ENCODE data around the gene CHL1. TPM values are rescaled to one million over a fixed set of nuclear protein-coding genes. Genes with fewer than 3 reads are reported as not detected.

CHL1 gene
- total RNA-seq, 2 experiments from 2014 or later = not detected

DNA sequence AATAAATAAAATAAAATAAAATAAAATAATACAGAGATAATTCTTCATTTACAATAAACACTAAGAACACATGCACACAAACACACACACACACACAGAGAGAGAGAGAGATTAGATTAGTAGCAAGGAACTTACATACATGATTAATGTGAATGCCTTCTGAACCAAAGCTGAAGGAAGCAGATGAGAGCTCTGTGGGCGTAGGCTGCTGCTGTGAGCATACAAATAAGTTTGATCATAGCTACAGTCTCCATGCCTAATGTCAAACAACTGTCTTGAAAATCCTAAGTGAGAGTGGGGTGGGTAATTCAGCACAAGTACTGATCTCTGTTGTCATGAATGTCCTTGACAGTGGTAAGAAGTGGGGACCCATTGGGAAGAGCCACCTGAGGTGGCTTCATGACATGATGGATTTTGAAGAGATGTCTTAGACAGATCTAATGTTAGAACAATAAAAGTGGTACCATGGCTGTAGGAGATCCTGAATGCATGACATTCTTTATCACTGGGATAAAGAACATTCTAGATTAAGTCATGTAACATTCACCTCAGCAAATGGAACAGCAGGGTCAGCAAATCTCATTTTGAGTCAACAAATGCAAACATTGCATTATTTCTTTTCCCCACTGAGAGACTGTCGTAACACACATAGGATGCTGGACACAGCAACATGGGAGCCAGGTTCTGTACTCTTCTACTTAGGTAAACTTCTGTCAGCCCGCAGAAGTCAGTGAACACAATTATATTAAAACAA lies 46.2 kb downstream of the CHL1 start:
- POLR2A ChIA-PET = no interaction called here
- Mint-ChIP-seq H3K4me3 (no peak overlapping the region), H3K9me3 (peaks cover 7% of the 10 kb centered on the region), H3K27me3 (no peaks in the 10 kb centered on the region), H3K36me3 (no peaks in the 10 kb centered on the region), H3K4me1 (ENCODE audit: low read depth) (no peaks in the 10 kb centered on the region), H3K27ac (no peak overlapping the region)
- CTCF ChIA-PET = no interaction called here
- intact Hi-C loops (cut with micrococcal nuclease) = no loop called here
- no peak for DNase-seq

DNA sequence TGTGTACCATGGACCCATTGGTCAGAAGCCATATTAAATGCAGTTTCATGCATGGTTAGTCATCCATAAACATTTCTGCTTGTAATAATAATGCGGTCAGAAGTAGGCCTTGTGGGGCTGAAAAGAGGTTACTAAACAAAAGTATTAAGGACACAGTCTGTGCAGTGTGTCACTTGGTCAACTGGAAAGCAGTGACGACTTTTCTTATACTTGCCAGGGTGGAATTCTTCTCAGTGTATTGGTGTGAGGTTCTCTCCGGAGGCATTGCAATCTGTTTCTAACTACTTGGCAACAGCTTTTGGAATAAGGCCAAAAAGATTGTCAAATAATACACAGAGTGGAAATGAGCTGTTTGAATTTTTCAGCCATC lies 46.8 kb downstream of the CHL1 start:
- intact Hi-C loops (cut with micrococcal nuclease) = no loop called here
- Mint-ChIP-seq H3K4me1 (ENCODE audit: low read depth) (no peaks in the 10 kb centered on the region), H3K36me3 (no peaks in the 10 kb centered on the region), H3K4me3 (no peak overlapping the region), H3K27me3 (no peaks in the 10 kb centered on the region), H3K9me3 (peaks cover 7% of the 10 kb centered on the region), H3K27ac (no peak overlapping the region)
- no peak for DNase-seq
- ChIA-PET CTCF (no interaction called here), POLR2A (no interaction called here)

DNA sequence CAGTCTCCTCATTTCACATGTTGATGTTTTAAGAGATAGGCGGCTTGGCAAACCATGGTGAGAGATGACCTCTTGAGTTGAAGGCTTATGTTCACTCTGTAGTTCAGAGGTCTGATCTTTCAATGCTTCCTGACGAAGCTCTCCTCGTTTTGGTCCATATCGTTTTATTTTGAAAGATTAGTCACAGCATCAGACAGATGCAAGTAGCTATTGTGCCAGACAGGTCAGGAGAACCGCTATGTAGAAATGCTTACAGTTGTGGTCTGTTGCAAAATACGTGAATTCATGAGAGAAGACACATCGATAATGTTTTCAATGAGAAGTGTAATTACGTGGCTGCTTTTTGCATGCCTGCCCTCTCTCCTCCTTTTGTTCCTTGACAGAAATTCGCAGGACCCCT lies 47.5 kb downstream of the CHL1 start:
- no peaks in the 10 kb centered on the region for H3K36me3 Mint-ChIP-seq
- ChIA-PET CTCF (no interaction called here), POLR2A (no interaction called here)
- H3K4me1 Mint-ChIP-seq (ENCODE audit: low read depth) = no peaks in the 10 kb centered on the region
- H3K27me3 Mint-ChIP-seq = no peaks in the 10 kb centered on the region
- H3K4me3 Mint-ChIP-seq = no peak overlapping the region
- H3K27ac Mint-ChIP-seq = no peak overlapping the region
- intact Hi-C loops (cut with micrococcal nuclease) = no loop called here
- no peak for DNase-seq
- H3K9me3 Mint-ChIP-seq = peaks cover 7% of the 10 kb centered on the region

DNA sequence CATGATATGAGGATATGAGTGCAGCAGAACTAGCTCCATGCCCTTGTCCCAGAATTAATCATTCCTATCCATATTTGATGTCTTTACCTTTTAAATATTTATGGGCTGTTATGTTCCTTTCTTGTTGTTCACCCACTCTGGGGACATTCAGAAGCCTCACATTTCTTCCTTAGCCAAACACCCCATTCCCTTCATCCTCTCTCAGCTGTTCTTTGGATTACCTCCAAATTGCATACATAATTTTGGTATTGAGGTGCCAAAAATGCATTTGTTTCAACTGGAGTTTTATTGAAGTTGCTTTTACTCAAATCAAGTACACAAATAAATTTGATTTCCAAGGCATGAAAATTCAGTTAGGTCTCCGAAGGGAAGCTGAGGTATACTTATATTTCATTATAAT lies 51.4 kb downstream of the CHL1 start:
- Mint-ChIP-seq H3K27me3 (no peaks in the 10 kb centered on the region), H3K36me3 (no peaks in the 10 kb centered on the region), H3K27ac (no peak overlapping the region), H3K9me3 (peaks cover 2% of the 10 kb centered on the region), H3K4me3 (no peak overlapping the region), H3K4me1 (ENCODE audit: low read depth) (no peaks in the 10 kb centered on the region)
- POLR2A ChIA-PET = no interaction called here
- DNase-seq = no peak
- intact Hi-C loops (cut with micrococcal nuclease) = no loop called here
- CTCF ChIA-PET = no interaction called here

DNA sequence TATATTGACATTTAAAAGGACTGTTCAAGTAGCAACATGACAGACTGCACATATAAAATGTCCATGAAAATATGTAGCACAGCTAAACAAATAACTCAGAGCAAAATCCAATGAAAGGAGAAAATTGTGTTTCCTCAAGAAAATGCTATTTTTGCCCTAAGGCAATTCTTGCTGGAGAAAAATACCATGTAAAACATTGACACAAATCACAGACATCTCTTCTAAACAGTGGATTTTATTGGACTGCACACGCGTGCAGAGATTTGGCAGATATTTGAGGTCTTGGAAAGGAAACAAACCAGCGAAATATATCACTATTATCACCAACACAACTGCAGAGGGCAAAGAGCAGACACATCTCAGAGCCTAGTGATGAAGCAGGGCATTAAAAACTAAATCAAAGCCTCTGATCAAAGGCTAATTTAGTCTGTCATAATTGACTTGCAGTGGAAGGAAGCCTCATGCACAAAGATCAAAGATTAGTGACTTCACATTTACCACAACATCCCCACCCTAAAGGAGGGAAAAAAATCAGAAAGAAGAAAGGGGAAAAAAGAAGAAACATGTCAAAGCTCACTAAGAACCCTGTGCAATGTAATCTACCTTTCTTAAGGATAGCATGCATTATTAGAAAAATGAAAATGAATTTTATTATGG lies 52.4 kb downstream of the CHL1 start:
- no peaks in the 10 kb centered on the region for H3K27me3 Mint-ChIP-seq
- peaks cover 2% of the 10 kb centered on the region for H3K9me3 Mint-ChIP-seq
- ChIA-PET POLR2A (no interaction called here), CTCF (no interaction called here)
- no peaks in the 10 kb centered on the region for H3K36me3 Mint-ChIP-seq
- H3K27ac Mint-ChIP-seq = no peak overlapping the region
- no peak for DNase-seq
- H3K4me3 Mint-ChIP-seq = no peak overlapping the region
- H3K4me1 Mint-ChIP-seq (ENCODE audit: low read depth) = no peaks in the 10 kb centered on the region
- intact Hi-C loops (cut with micrococcal nuclease) = no loop called here

DNA sequence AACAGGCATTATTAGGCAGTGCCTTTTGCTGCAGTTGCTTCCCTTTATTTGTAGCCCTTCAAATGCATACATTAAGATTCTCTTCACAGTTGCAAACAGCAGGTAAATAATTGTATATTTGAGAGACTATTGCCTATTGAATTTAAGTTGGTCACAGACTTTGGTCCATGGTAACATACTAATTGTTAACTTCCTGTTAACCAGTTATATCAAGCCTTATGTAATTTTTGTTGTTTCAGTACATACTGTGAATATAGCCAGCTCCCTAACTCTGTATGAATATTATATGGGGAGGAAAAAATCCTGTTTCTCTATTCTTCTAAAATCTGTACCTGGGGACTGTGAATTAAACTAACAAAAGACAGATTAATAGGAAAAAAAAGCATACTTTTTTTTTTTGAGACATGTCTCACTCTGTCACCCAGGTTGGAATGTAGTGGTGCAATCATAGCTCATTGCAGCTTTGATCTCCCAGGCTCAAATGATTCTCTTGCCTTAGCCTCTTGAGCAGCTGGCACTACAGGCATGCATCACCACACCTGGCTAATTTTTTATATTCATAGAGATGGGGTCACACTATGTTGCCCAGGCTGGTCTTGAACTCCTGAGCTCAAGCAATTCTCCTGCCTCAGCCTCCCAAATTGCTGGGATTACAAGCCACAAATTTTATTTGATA lies 53.2 kb downstream of the CHL1 start:
- POLR2A ChIA-PET = no interaction called here
- H3K9me3 Mint-ChIP-seq = no peaks in the 10 kb centered on the region
- H3K4me1 Mint-ChIP-seq (ENCODE audit: low read depth) = no peaks in the 10 kb centered on the region
- no peak for DNase-seq
- CTCF ChIA-PET = no interaction called here
- no peak overlapping the region for H3K4me3 Mint-ChIP-seq
- H3K27ac Mint-ChIP-seq = no peak overlapping the region
- H3K36me3 Mint-ChIP-seq = no peaks in the 10 kb centered on the region
- intact Hi-C loops (cut with micrococcal nuclease) = no loop called here
- H3K27me3 Mint-ChIP-seq = no peaks in the 10 kb centered on the region

DNA sequence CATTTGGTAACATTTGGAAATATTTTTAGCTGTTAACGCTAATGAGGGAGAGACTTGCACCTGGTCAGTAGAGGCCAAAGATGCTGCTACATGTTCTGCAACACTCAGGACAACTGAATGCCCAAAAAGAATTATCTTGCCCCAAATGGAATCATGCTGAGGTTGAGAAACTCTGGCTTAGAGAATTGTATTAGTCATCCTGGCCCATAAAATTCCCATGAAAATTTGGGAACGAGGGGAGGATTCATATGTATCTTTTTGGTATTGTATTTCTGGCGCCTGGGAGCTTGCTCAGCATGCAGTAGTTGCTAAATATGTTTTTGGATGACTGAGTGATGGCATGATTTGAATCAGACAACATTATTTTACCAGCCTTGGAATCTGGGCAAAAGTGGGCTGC lies 59.9 kb downstream of the CHL1 start:
- Mint-ChIP-seq H3K4me3 (no peak overlapping the region), H3K27me3 (no peaks in the 10 kb centered on the region), H3K9me3 (no peaks in the 10 kb centered on the region), H3K4me1 (ENCODE audit: low read depth) (no peaks in the 10 kb centered on the region), H3K36me3 (no peaks in the 10 kb centered on the region), H3K27ac (no peak overlapping the region)
- intact Hi-C loops (cut with micrococcal nuclease) = no loop called here
- no peak for DNase-seq
- ChIA-PET CTCF (interaction anchor here (1.2 kb wide), 1 partner anchor 98 kb away, joined by 3 read pairs; no protein-coding TSS in a partner anchor), POLR2A (no interaction called here)

DNA sequence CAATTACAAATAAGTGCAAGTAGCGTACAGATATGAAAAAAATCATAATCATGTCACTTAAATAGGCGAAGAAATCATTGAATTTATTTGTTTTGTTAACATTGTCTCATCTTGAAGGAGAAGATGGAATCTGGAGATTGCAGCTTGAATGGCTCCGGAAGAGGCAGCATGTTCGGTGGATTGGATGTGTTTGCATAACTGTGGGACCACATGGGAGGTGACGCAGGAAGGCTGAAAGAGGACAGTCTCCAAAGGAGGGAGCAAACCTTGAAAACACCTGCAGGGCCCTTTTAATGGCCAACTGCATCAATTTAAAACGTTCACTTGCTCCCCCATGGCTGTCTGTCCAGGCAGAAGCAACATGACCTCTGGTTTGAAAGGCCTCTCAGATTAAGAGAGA lies 61.3 kb downstream of the CHL1 start:
- ChIA-PET CTCF (no interaction called here), POLR2A (no interaction called here)
- intact Hi-C loops (cut with micrococcal nuclease) = no loop called here
- Mint-ChIP-seq H3K4me1 (ENCODE audit: low read depth) (no peaks in the 10 kb centered on the region), H3K36me3 (no peaks in the 10 kb centered on the region), H3K27ac (no peak overlapping the region), H3K4me3 (no peak overlapping the region), H3K9me3 (no peaks in the 10 kb centered on the region), H3K27me3 (peaks cover 2% of the 10 kb centered on the region)
- no peak for DNase-seq

DNA sequence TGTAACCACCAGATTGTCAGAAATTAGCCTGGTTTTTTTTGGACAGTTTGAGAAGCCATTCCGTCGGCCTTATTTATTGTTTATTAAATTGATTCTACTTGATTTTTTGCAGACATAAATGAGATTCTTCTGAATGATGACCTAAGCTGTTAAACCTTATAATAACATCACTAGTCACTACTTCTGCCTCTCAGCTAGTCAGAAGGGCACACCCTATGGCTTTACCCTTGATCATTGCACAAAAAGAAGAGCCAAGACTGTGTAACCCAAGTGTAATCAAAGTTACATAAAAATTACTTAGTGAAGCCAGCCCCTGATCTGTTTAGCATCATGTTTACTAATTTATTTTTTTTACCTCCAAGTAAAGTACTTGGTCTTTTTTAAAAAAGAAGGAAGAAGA lies 64.3 kb downstream of the CHL1 start:
- no peak overlapping the region for H3K4me3 Mint-ChIP-seq
- no peaks in the 10 kb centered on the region for H3K36me3 Mint-ChIP-seq
- H3K27ac Mint-ChIP-seq = no peak overlapping the region
- peaks cover 5% of the 10 kb centered on the region for H3K27me3 Mint-ChIP-seq
- POLR2A ChIA-PET = no interaction called here
- H3K4me1 Mint-ChIP-seq (ENCODE audit: low read depth) = no peaks in the 10 kb centered on the region
- intact Hi-C loops (cut with micrococcal nuclease) = no loop called here
- CTCF ChIA-PET = no interaction called here
- no peak for DNase-seq
- H3K9me3 Mint-ChIP-seq = no peaks in the 10 kb centered on the region

DNA sequence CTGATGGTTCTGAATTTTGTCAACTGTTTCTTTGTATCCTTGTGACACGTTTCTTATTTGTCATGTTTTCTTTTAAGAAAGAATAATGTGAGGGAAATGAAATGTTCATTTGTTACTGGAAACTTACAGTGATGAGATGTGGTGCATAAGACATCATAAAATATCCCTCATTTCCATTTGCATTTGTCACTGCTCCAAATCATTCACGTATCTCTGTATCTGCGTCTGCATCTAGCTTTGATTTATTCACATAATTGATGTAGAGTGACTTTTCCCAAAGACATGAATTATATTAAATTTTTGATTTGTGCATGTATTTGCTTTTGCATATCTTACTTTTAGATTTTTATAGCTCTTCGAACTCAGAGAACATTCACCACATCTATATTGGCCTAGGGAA lies 66.8 kb downstream of the CHL1 start:
- Mint-ChIP-seq H3K9me3 (no peaks in the 10 kb centered on the region), H3K27ac (no peak overlapping the region), H3K27me3 (peaks cover 5% of the 10 kb centered on the region), H3K4me3 (no peak overlapping the region), H3K4me1 (ENCODE audit: low read depth) (no peaks in the 10 kb centered on the region), H3K36me3 (no peaks in the 10 kb centered on the region)
- ChIA-PET CTCF (no interaction called here), POLR2A (no interaction called here)
- intact Hi-C loops (cut with micrococcal nuclease) = no loop called here
- no peak for DNase-seq

DNA sequence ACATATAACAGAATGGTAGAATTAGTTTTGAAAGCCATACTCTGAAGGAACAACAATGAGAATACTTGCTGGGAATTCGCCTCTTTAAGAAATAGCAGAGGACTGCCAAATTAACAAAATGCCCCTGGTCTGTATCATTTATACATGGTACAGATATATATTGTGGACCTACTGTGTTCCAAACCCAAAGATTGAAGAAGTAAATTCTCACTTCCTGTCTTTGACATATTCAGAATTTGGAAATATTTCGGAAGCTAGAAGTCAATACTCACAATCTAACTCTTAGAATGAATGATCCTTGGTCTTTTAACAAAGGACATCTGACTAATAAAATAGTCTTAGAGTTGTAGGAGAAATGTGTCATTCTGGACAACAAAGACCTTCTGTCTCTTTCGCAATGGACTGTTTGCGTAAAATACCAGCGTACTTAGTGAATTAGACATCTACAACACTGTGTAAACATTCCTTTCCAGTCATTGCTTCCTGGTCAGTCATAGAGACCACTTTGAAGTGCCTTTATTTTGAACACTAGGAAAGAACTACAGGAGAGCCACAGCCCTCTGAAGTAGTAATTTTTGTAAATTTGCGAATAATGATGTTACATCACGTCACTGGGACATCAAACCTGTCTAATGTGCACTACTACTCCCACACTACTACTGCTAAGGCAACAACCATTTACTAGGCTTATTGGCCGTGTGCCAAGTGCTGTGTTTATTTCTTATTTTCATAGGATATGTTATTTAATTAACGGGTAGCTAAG lies 68.0 kb downstream of the CHL1 start:
- Mint-ChIP-seq H3K4me3 (no peak overlapping the region), H3K27me3 (peaks cover 5% of the 10 kb centered on the region), H3K4me1 (ENCODE audit: low read depth) (no peaks in the 10 kb centered on the region), H3K27ac (no peak overlapping the region), H3K9me3 (no peaks in the 10 kb centered on the region), H3K36me3 (no peaks in the 10 kb centered on the region)
- ChIA-PET POLR2A (no interaction called here), CTCF (no interaction called here)
- intact Hi-C loops (cut with micrococcal nuclease) = no loop called here
- DNase-seq = no peak

DNA sequence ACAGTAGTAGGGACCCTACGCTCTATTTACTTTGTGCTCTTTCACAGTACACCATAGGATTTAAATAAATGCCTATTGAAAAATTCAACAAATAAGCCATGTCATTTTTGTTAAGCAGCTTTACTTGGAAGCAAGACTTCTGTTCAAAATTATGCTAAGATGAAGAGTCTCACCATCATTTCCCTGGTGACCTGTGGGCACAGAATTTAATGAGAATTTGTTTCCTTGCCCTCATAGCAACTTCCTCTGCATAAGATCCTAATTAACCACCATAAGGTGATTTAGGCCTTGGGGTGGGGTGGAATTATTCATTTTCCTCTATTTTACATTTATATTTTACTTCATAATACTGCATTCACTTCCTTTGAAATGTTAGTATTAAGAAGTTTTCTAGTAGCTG lies 70.5 kb downstream of the CHL1 start:
- intact Hi-C loops (cut with micrococcal nuclease) = no loop called here
- Mint-ChIP-seq H3K4me1 (ENCODE audit: low read depth) (no peaks in the 10 kb centered on the region), H3K36me3 (no peaks in the 10 kb centered on the region), H3K9me3 (no peaks in the 10 kb centered on the region), H3K27ac (no peak overlapping the region), H3K27me3 (peaks cover 5% of the 10 kb centered on the region), H3K4me3 (no peak overlapping the region)
- ChIA-PET CTCF (no interaction called here), POLR2A (no interaction called here)
- DNase-seq = no peak

Measured in activated CD4-positive, alpha-beta memory T cell treated with anti-CD3 and anti-CD28 coated beads for 36 hours (primary cell).